SHP77 treated with DMSO at 0.1 percent for 48 hours (cell line): ENCODE measurements around the gene DNM1.

Experiments
- DNase-seq: peaks from one replicate; lab custom pipeline; 2025; lab: John Stamatoyannopoulos, UW

The DNM1 gene

DNA sequence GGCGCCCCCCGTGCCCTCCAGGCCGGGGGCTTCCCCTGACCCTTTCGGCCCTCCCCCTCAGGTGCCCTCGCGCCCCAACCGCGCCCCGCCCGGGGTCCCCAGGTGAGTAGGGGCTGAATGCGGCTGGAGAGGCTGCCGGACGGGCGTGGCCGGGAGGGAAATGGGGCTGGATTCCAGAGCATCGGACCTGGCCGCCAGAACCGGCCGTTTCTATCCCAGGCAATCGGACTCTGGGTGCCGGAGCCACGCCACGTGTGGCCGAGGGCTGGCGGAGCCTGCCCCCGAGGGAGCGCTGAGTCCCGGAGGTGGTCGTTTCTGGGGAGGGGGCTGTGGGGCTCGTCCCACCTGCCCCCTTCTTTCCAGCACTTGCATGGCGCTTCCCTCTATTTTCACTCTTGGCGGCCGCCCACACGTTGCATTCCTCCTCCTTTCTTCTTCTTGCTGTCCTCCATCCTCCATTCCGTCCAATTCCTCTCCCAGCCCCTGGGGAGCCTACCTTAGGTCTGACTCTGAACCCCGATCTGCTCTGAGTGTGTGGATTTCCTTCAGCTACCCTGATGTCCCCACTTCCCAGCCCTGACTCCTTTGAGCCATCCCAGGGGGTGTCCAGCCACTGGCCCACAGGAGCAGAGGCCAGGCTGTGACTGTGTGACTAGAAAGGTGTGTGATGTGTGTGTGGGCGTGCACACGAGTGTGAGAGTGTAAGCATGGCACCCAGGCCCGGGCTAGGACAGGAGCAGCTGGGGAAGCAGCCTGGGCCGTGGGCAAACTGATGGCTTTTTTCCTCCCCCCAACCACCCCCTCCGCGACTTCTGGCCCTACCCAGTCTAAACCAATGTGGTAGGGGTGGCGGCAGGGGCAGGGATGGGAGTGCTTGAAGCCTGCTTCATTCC lies 47.9 kb downstream of the DNM1 start:
- no peak for DNase-seq

DNA sequence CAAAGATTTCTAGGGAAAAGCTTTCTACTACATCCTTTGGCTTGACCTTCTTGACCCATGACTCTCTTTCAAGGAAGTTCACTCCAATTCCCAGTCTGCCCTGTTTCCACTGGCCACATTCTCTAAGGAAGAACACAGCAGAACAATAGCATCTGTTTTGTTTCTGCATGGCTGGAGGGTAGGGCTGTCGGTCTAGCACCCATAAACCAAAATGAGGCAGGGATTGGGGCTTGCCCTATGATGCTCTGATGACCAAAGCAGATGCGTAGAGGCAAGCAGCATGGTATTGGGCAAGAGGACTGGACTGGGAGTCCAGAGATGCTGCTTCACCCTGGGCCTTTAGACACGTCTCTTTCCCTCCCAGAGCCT lies 48.5 kb downstream of the DNM1 start:
- no peak for DNase-seq

DNA sequence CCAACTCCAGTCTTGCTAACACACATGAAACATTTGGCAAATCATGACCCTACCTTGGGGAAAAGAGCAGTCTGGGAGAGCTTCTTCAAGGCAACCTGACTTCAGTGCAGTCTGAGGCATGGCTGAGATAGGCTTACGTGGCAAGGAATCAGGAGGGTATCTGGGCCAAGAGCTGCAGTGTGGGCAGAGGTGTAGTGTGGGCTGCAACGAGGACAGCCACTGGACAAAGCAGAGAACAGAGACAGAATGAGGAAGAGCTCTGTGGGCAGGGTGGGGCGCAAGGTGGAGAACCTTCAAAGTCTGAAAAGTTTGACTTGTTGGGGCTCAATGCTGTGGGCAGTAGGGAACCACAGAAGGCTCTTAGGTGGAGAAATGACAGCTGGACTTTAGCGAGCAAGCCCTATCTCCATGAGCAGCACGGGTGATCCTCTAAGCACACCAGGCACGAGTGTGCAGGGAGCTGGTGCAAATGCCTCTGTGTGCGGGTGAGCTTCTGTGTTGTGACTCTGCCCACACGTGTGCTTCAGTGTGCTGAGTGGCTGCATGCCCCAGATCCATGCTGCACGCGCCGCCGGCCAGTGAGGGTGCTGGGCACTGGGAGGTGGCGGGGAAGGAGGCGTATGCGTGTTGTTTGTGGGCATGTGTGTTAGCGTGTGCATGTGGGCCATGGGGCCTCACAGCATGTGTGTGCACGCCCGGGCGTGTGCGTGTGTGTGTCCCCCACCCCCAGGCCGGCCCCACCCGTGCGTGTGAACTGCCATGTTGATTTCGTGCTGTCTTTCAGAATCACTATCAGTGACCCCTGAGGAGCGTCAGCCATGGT lies 49.3 kb downstream of the DNM1 start:
- DNase-seq: no peak

- no peak for DNase-seq
Observed at GRCh38 chr9:128253140-128253990, 50.2 kb downstream of the DNM1 start.

DNA sequence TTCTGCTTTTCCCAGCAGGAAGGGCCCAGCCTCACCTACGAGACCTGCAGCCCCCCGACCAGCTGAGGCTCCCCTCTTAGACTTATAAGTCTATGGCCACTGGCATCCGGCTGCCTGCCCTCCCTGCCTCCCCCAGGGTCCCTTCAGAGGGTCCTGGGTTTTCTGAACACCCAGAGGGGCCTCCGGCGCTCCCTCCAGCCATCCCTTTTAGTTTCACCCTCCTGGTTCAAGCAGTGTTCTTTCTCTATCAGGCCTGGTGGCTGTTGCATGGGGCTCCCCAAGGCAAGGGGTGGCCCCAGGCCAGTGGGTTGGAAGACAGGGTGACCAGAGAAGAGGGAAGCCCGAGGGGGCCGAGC lies 50.8 kb downstream of the DNM1 start:
- DNase-seq: no peak

- DNase-seq: no peak
Observed at GRCh38 chr9:128254362-128254761, 51.2 kb downstream of the DNM1 start.

DNA sequence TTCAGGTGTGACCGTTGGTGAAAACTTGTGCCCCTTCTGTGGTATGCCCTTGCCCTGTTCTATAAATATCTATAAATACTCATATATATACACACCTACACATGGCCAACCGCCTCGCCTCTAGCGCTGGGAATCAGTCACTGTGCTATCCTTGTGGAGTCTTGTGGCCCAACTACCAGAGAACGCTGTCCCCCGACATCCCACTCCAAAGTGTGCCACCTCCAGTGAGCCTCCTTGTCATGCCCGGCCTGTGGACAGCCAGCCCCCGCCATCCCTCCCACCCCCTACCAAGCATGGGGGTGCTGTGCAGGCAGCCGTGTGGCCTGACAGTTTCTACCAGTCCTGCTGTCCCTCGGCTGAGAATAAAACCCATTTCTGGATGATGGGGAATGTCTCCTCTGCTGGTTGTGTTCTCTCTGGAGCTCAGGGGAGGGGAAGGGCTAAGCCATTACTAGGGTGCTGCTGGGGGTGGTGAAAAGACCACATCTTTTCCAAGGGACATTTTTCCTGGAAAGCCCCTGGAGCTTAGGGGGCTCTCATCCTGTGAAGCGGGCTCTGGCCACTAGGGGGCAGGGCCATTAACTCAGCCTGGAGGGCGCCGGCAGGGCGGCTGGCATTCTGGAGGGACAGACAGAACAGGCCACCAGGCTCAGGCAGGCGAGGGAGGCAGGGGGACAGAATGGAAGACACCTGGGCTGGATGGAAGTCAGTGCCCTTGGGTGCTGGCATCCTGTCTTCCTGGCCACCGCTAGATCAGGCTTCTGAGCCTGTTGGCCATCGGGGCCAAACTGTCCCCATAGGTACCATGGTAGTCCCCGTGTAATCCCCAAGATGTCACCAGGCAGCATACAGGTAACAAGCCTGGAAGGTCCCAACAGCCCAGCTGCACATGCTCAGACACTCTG lies 51.9 kb downstream of the DNM1 start:
- DNase-seq: no peak

- no peak for DNase-seq
Observed at GRCh38 chr9:128257086-128257825, 54.1 kb downstream of the DNM1 start.

GRCh38 chr9:128257907-128258306 lies 54.7 kb downstream of the DNM1 start:
- DNase-seq: no peak

GRCh38 chr9:128258326-128258725 lies 55.1 kb downstream of the DNM1 start:
- DNase-seq: no peak

DNA sequence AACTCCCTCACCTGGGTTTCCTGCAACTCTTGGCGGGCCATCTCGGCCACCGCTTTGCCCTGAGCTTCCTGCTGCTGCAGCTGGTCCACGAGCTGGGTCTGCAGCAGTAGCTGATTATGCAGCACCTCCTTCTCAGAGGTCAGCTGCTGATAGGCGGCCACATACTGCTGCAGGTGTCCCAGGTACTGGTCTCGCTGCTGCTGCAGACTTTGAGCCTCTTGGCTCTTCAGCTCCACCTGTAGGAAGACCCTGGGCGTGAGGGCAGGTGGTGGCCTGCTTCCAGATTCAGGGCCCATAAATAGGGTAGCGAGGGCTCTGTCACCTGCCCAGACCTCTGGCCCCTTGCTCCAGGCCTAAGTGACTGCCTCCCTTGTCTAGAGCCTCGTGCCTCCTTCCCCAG lies 56.0 kb downstream of the DNM1 start:
- DNase-seq: no peak

- no peak for DNase-seq
Observed at GRCh38 chr9:128260340-128260739, 57.2 kb downstream of the DNM1 start.

- DNase-seq: no peak
Observed at GRCh38 chr9:128262687-128263086, 59.5 kb downstream of the DNM1 start.

GRCh38 chr9:128265348-128265847 lies 62.2 kb downstream of the DNM1 start:
- no peak for DNase-seq

- DNase-seq: no peak
Observed at GRCh38 chr9:128266868-128267590, 63.9 kb downstream of the DNM1 start.

GRCh38 chr9:128271112-128271511 lies 67.9 kb downstream of the DNM1 start:
- no peak for DNase-seq

- DNase-seq: no peak
Observed at GRCh38 chr9:128271512-128271911, 68.3 kb downstream of the DNM1 start.

GRCh38 chr9:128274245-128274644 lies 71.1 kb downstream of the DNM1 start:
- DNase-seq: no peak

- no peak for DNase-seq
Observed at GRCh38 chr9:128275198-128276007, 72.2 kb downstream of the DNM1 start, which contains the start of gene GOLGA2. Gene GOLGA2, minus strand, starts transcription at chr9:128276007. Its CDS starts 31 bp downstream, at chr9:128275976.
